Measurements from ENCODE around the gene TP53I13.

The TP53I13 gene

GRCh38 chr17:29616300-29617048, 48.0 kb downstream of the TP53I13 start:
- FAIRE-seq, result peak; percentile 68
- no peak for DNase-seq (ENCODE audit: insufficient read length)
- TF ChIP-seq POLR2AphosphoS5 (IDR thresholded peaks at IDR 0.05; ENCODE audit: low read depth, low read length) (no peak), POLR2A (IDR thresholded peaks at IDR 0.05; ENCODE audit: low read depth, low read length) (no peak), TAF1 (IDR thresholded peaks at IDR 0.05; ENCODE audit: borderline replicate concordance, low read depth, low read length) (no peak)

GRCh38 chr17:29617125-29617480, 48.6 kb downstream of the TP53I13 start:
- FAIRE-seq (peak; percentile 98), DNase-seq (ENCODE audit: insufficient read length) (peak; percentile 88)
- TF ChIP-seq POLR2AphosphoS5 (IDR thresholded peaks at IDR 0.05; ENCODE audit: low read depth, low read length) (no peak), TAF1 (IDR thresholded peaks at IDR 0.05; ENCODE audit: borderline replicate concordance, low read depth, low read length) (no peak), POLR2A (IDR thresholded peaks at IDR 0.05; ENCODE audit: low read depth, low read length) (0 out of 2 replicates have a peak, but pooled peaks have one; percentile 40)

- DNase-seq (ENCODE audit: insufficient read length), result peak; percentile 82
- FAIRE-seq, result no peak
- TF ChIP-seq POLR2AphosphoS5 (IDR thresholded peaks at IDR 0.05; ENCODE audit: low read depth, low read length), result no peak
Observed at GRCh38 chr17:29617481-29618271, 49.2 kb downstream of the TP53I13 start.

GRCh38 chr17:29618272-29619065, 50.0 kb downstream of the TP53I13 start:
- TF ChIP-seq TAF1 (IDR thresholded peaks at IDR 0.05; ENCODE audit: borderline replicate concordance, low read depth, low read length) (no peak), POLR2AphosphoS5 (IDR thresholded peaks at IDR 0.05; ENCODE audit: low read depth, low read length) (no peak), POLR2A (IDR thresholded peaks at IDR 0.05; ENCODE audit: low read depth, low read length) (no peak)
- peak; percentile 67 for FAIRE-seq

GRCh38 chr17:29619251-29619650, 50.8 kb downstream of the TP53I13 start:
- TF ChIP-seq TAF1 (IDR thresholded peaks at IDR 0.05; ENCODE audit: borderline replicate concordance, low read depth, low read length) (no peak), POLR2AphosphoS5 (IDR thresholded peaks at IDR 0.05; ENCODE audit: low read depth, low read length) (no peak), POLR2A (IDR thresholded peaks at IDR 0.05; ENCODE audit: low read depth, low read length) (no peak)
- FAIRE-seq, result no peak
- DNase-seq (ENCODE audit: insufficient read length), result no peak

More at GRCh38 chr17:29618272-29619065, 50.0 kb downstream of the TP53I13 start:
- DNase-seq (ENCODE audit: insufficient read length), result no peak

GRCh38 chr17:29620271-29620670, 51.8 kb downstream of the TP53I13 start:
- no peak for DNase-seq (ENCODE audit: insufficient read length)
- TF ChIP-seq POLR2A (IDR thresholded peaks at IDR 0.05; ENCODE audit: low read depth, low read length) (no peak), POLR2AphosphoS5 (IDR thresholded peaks at IDR 0.05; ENCODE audit: low read depth, low read length) (no peak), TAF1 (IDR thresholded peaks at IDR 0.05; ENCODE audit: borderline replicate concordance, low read depth, low read length) (no peak)
- FAIRE-seq, result no peak

GRCh38 chr17:29620779-29621500, 52.4 kb downstream of the TP53I13 start:
- FAIRE-seq (no peak), DNase-seq (ENCODE audit: insufficient read length) (no peak)
- TF ChIP-seq TAF1 (IDR thresholded peaks at IDR 0.05; ENCODE audit: borderline replicate concordance, low read depth, low read length), result no peak
- TF ChIP-seq POLR2AphosphoS5 (IDR thresholded peaks at IDR 0.05; ENCODE audit: low read depth, low read length), result no peak
- no peak for TF ChIP-seq POLR2A (IDR thresholded peaks at IDR 0.05; ENCODE audit: low read depth, low read length)

GRCh38 chr17:29621751-29622194, 53.3 kb downstream of the TP53I13 start:
- FAIRE-seq (no peak), DNase-seq (ENCODE audit: insufficient read length) (no peak)
- TF ChIP-seq POLR2AphosphoS5 (IDR thresholded peaks at IDR 0.05; ENCODE audit: low read depth, low read length) (no peak), TAF1 (IDR thresholded peaks at IDR 0.05; ENCODE audit: borderline replicate concordance, low read depth, low read length) (no peak), POLR2A (IDR thresholded peaks at IDR 0.05; ENCODE audit: low read depth, low read length) (no peak)
